Upper lobe of right lung (tissue), 1 donor: ENCODE results near the gene DIS3L2. TPM values are rescaled to one million over a fixed set of nuclear protein-coding genes. Genes with fewer than 3 reads are reported as not detected.

Experiments
- ATAC-seq: fragments of 200-7000 bp; cut with Tn5 transposase; one replicate; pipeline ENCODE4 v1.9.1; 2020; ENCODE audit warnings: mild to moderate bottlenecking, moderate library complexity
- DNase-seq: peaks from one replicate; pipeline ENCODE4 v3.0.0-alpha.2; 2020
- H3K27ac ChIP-seq: fragments of 200-600 bp; one replicate; pipeline ENCODE4 v1.8.0; 2022
- H3K27me3 ChIP-seq: fragments of 200-600 bp; one replicate; pipeline ENCODE4 v1.8.0; 2022; ENCODE audit warnings: mild to moderate bottlenecking
- H3K36me3 ChIP-seq: fragments of 200-600 bp; one replicate; pipeline ENCODE4 v1.8.0; 2022
- H3K4me1 ChIP-seq: fragments of 200-600 bp; one replicate; pipeline ENCODE4 v1.8.0; 2022
- H3K4me3 ChIP-seq: fragments of 200-600 bp; one replicate; pipeline ENCODE4 v1.8.0; 2022; ENCODE audit warnings: mild to moderate bottlenecking
- H3K9me3 ChIP-seq: fragments of 200-600 bp; one replicate; pipeline ENCODE4 v1.8.0; 2022
- intact Hi-C: fragments of 100-400 bp; cut with DNase I; formaldehyde crosslinking; loops from one replicate; pipeline ENCODE4 v1.11.0; 2022
- total RNA-seq: library from RNA; stranded (reverse); fragmentation: NEBNext Ultra II Directional; extraction: Animal tissue kit (Norgen Biotek cat#: 25700); gene quantifications from one replicate; pipeline ENCODE4 v1.2.1, GENCODE V29; 2021
- TF ChIP-seq, protein P1 (sequence below): fragments of 200-600 bp; IDR thresholded peaks from one replicate; pipeline ENCODE4 v1.8.0; 2022; ENCODE audit warnings: antibody characterized with exemption
- donor health status: DM: no; HTN: yes; CAD: no; lungs with severe emphysema.

The DIS3L2 gene
- total RNA-seq, 1 donor from 2014 or later, result 35.8 TPM

DNA sequence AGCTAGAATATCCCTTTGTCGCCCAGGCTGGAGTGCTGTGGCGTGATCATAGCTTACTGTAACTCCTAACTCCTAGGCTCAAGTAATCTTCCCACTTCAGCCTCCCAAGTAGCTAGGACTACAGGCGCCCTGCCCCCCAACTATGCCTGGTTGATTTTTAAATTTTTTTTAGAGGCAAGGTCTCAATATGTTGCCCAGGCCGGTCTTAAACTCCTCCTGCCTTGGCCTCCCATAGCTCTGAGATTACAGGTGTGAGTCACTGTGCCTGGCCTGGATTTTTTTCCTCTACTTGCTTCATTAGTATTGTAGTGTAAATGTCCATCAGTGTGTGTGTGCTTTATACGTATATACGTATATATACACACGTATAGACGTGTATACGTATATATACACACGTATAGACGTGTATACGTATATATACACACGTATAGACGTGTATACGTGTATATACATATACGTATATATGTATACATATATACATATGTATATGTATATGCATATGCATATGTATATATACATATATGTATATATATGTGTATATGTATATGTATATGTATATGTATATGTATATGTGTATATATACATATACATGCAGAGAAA is 124.4 kb downstream of the DIS3L2 start:
- no peak for ATAC-seq
- Histone ChIP-seq H3K9me3 (no peaks in the 10 kb centered on the region), H3K4me1 (no peaks in the 10 kb centered on the region), H3K27ac (no peak overlapping the region), H3K36me3 (no peaks in the 10 kb centered on the region), H3K27me3 (no peaks in the 10 kb centered on the region), H3K4me3 (no peak overlapping the region)
- no peak for DNase-seq
- intact Hi-C loops, result no loop called here
- TF ChIP-seq, protein P1, sequence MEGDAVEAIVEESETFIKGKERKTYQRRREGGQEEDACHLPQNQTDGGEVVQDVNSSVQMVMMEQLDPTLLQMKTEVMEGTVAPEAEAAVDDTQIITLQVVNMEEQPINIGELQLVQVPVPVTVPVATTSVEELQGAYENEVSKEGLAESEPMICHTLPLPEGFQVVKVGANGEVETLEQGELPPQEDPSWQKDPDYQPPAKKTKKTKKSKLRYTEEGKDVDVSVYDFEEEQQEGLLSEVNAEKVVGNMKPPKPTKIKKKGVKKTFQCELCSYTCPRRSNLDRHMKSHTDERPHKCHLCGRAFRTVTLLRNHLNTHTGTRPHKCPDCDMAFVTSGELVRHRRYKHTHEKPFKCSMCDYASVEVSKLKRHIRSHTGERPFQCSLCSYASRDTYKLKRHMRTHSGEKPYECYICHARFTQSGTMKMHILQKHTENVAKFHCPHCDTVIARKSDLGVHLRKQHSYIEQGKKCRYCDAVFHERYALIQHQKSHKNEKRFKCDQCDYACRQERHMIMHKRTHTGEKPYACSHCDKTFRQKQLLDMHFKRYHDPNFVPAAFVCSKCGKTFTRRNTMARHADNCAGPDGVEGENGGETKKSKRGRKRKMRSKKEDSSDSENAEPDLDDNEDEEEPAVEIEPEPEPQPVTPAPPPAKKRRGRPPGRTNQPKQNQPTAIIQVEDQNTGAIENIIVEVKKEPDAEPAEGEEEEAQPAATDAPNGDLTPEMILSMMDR, result no peak

GRCh38 chr2:232088771-232089170 is 127.3 kb downstream of the DIS3L2 start:
- Histone ChIP-seq H3K27me3 (no peaks in the 10 kb centered on the region), H3K4me1 (no peaks in the 10 kb centered on the region), H3K27ac (no peak overlapping the region), H3K4me3 (no peak overlapping the region), H3K9me3 (no peaks in the 10 kb centered on the region), H3K36me3 (no peaks in the 10 kb centered on the region)
- no peak for DNase-seq
- TF ChIP-seq, protein P1, result no peak
- ATAC-seq, result no peak
- intact Hi-C loops, result no loop called here

- TF ChIP-seq, protein P1, result no peak
Observed at GRCh38 chr2:232094201-232094600, 132.7 kb downstream of the DIS3L2 start.

GRCh38 chr2:232094883-232095282 is 133.4 kb downstream of the DIS3L2 start:
- Histone ChIP-seq H3K27ac (no peak overlapping the region), H3K4me1 (no peaks in the 10 kb centered on the region), H3K4me3 (no peak overlapping the region), H3K9me3 (peaks cover 10% of the 10 kb centered on the region), H3K27me3 (no peaks in the 10 kb centered on the region), H3K36me3 (no peaks in the 10 kb centered on the region)
- DNase-seq (no peak), ATAC-seq (no peak)
- intact Hi-C loops, result no loop called here
- TF ChIP-seq, protein P1, result no peak

More at GRCh38 chr2:232094201-232094600, 132.7 kb downstream of the DIS3L2 start:
- no peak for ATAC-seq
- no peaks in the 10 kb centered on the region for H3K27me3 ChIP-seq
- no peak overlapping the region for H3K4me3 ChIP-seq
- DNase-seq, result no peak
- intact Hi-C loops, result no loop called here
- peaks cover 10% of the 10 kb centered on the region for H3K9me3 ChIP-seq
- H3K27ac ChIP-seq, result no peak overlapping the region
- no peaks in the 10 kb centered on the region for H3K4me1 ChIP-seq
- H3K36me3 ChIP-seq, result no peaks in the 10 kb centered on the region

DNA sequence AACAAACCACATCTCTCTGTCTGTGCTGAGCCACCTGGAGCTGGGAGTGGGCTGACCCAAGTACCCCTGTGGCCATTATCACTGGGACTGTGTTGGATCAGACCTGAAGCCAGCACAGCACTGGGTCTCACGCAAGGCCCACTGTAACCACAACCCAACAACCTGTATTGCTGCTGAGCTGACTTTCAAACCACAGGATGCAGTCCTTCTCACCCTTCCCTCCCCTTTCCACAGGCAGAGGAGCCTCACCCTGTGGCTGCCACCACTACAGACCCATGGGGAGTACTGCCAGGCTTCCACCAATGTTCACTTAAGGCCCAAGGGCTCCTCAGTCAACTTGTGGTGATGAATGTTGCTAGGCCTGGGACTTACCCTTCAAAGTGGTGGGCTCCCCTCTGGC is 135.7 kb downstream of the DIS3L2 start:
- DNase-seq (no peak), ATAC-seq (no peak)
- Histone ChIP-seq H3K4me1 (no peaks in the 10 kb centered on the region), H3K36me3 (no peaks in the 10 kb centered on the region), H3K4me3 (no peak overlapping the region), H3K27ac (no peak overlapping the region), H3K9me3 (peaks cover 10% of the 10 kb centered on the region), H3K27me3 (no peaks in the 10 kb centered on the region)
- intact Hi-C loops, result no loop called here
- TF ChIP-seq, protein P1, result no peak

GRCh38 chr2:232097758-232098157 is 136.2 kb downstream of the DIS3L2 start:
- TF ChIP-seq, protein P1, result no peak
- Histone ChIP-seq H3K27me3 (no peaks in the 10 kb centered on the region), H3K4me3 (no peak overlapping the region), H3K27ac (no peak overlapping the region), H3K4me1 (no peaks in the 10 kb centered on the region), H3K36me3 (no peaks in the 10 kb centered on the region), H3K9me3 (peaks cover 10% of the 10 kb centered on the region)
- no peak for DNase-seq
- intact Hi-C loops, result no loop called here
- no peak for ATAC-seq
